Measurements from ENCODE around the gene ZNF267. TPM values are rescaled to one million over a fixed set of nuclear protein-coding genes. Genes with fewer than 3 reads are reported as not detected.

ZNF267 gene
- total RNA-seq, 1 experiment from 2014 or later, result 24.2 TPM

DNA sequence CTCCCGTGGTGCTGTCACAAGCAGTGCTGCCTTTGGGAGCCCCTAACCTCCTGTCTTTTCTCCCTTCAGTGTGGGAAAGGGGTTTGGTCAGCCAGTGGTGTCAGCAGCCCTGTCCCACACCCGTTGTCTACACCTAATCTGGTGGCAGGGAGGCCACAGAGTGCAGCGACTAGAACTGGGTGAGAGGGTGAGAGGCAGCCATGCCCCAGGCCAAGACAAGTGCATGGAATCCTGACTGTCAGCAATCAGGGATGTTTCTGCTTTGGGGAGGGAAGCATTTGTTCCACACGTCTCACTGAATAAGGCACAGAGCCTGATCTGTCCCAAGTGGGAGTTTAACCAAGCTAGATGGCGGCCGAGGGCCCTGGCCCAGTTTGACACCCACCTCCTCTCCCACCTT lies 1.4 kb upstream of the ZNF267 start:
- ChIA-PET POLR2A (no interaction called here), CTCF (no interaction called here)
- TF ChIP-seq TCF7L2 (IDR thresholded peaks at IDR 0.05; ENCODE audit: low read depth, low read length), result no peak
- no peak for TF ChIP-seq POLR2AphosphoS5 (IDR thresholded peaks at IDR 0.05; ENCODE audit: low read depth, low read length)
- no peak for TF ChIP-seq CTCF (IDR thresholded peaks at IDR 0.05)
- TF ChIP-seq, protein P1, sequence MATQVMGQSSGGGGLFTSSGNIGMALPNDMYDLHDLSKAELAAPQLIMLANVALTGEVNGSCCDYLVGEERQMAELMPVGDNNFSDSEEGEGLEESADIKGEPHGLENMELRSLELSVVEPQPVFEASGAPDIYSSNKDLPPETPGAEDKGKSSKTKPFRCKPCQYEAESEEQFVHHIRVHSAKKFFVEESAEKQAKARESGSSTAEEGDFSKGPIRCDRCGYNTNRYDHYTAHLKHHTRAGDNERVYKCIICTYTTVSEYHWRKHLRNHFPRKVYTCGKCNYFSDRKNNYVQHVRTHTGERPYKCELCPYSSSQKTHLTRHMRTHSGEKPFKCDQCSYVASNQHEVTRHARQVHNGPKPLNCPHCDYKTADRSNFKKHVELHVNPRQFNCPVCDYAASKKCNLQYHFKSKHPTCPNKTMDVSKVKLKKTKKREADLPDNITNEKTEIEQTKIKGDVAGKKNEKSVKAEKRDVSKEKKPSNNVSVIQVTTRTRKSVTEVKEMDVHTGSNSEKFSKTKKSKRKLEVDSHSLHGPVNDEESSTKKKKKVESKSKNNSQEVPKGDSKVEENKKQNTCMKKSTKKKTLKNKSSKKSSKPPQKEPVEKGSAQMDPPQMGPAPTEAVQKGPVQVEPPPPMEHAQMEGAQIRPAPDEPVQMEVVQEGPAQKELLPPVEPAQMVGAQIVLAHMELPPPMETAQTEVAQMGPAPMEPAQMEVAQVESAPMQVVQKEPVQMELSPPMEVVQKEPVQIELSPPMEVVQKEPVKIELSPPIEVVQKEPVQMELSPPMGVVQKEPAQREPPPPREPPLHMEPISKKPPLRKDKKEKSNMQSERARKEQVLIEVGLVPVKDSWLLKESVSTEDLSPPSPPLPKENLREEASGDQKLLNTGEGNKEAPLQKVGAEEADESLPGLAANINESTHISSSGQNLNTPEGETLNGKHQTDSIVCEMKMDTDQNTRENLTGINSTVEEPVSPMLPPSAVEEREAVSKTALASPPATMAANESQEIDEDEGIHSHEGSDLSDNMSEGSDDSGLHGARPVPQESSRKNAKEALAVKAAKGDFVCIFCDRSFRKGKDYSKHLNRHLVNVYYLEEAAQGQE (IDR thresholded peaks at IDR 0.05; ENCODE audit: insufficient read depth in 1 of 2, low read depth in 2 of 2, low read length in 1 of 2), result no peak
- TF ChIP-seq SIN3A (IDR thresholded peaks at IDR 0.05; ENCODE audit: borderline replicate concordance, insufficient read depth, low read depth, low read length), result no peak
- peaks cover 5% of the 10 kb centered on the region; the same call in 1 of the 2 replicates for H3K9me3 ChIP-seq (ENCODE audit: control insufficient read depth, insufficient read depth, low read depth, low read length)
- H3K27me3 ChIP-seq (ENCODE audit: control insufficient read depth, insufficient read depth, low read length), result no peaks in the 10 kb centered on the region
- ATAC-seq (no peak), DNase-seq (ENCODE audit: low read depth, low spot score) (no peak)
- in situ Hi-C loops (cut with HindIII; ENCODE audit: low pct_unique_long_range_greater_than_20kb, low sequenced_read_pairs), result no loop called here
- intact Hi-C loops (cut with micrococcal nuclease; ENCODE audit: unreplicated experiment), result no loop called here
- no TSS peak for BruUV-seq (replicated peaks)
- H3K36me3 ChIP-seq (ENCODE audit: control insufficient read depth, insufficient read depth, low read length), result peaks cover 3% of the 10 kb centered on the region; the same call in 1 of the 2 replicates
- H3K4me3 ChIP-seq (ENCODE audit: low read depth in 2 of 2, low read length in 2 of 2), result no peak overlapping the region
- peaks cover 19% of the 10 kb centered on the region for H3K4me1 ChIP-seq (ENCODE audit: control insufficient read depth, insufficient read depth, low read length)
- H3K27ac ChIP-seq (ENCODE audit: low read length), result no peak overlapping the region

DNA sequence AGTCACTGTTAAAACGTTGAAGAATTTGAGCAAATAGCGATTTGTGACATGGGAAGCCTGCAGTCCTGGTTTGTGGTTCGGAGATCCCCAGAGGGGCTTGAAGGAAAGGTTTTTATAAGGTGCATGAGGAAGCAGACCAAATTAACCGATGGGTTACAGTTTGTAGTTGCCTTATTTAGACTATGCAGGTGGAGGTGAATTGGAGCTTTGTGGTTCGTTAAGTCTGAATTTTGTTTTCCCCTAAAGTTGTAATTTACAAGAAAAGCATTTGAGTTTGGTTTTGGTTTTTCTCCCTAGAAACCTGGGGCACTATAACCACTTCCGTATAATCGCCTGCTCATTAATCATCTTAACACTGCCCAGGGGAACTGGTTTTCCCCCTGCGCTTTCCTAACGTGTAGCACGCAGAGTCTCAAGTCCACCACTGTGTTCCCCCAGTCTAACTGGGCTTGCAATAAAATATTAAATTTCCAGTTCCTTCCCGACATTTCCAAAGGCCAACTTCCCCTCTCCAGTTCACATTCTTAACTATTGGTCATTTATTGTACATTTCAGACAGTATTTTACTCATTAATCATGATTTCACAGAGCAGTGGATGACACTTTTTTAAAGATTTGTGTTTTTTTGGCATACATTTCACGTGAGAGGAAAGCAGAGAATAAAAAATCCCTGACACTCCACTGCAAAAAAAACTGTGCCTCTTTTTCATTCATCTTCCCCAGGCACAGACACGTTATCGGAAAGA lies 932 bp downstream of the ZNF267 start:
- in situ Hi-C loops (cut with HindIII; ENCODE audit: low pct_unique_long_range_greater_than_20kb, low sequenced_read_pairs), result no loop called here
- BruUV-seq (replicated peaks), result TSS peak; percentile 73
- peaks cover 27% of the 10 kb centered on the region; the same call in 1 of the 2 replicates for H3K9me3 ChIP-seq (ENCODE audit: control insufficient read depth, insufficient read depth, low read depth, low read length)

More for the DNA sequence above, 932 bp downstream of the ZNF267 start:
- POLR2A ChIA-PET, result no interaction called here
- CTCF ChIA-PET, result no interaction called here
- ATAC-seq (no peak), DNase-seq (ENCODE audit: low read depth, low spot score) (no peak)
- H3K4me1 ChIP-seq (ENCODE audit: control insufficient read depth, insufficient read depth, low read length), result peaks cover 23% of the 10 kb centered on the region
- H3K27ac ChIP-seq (ENCODE audit: low read length), result peak overlapping the region; percentile 97
- intact Hi-C loops (cut with micrococcal nuclease; ENCODE audit: unreplicated experiment), result no loop called here
- peaks cover 3% of the 10 kb centered on the region; the same call in 1 of the 2 replicates for H3K36me3 ChIP-seq (ENCODE audit: control insufficient read depth, insufficient read depth, low read length)
- no peaks in the 10 kb centered on the region for H3K27me3 ChIP-seq (ENCODE audit: control insufficient read depth, insufficient read depth, low read length)
- H3K4me3 ChIP-seq (ENCODE audit: low read depth in 2 of 2, low read length in 2 of 2), result peak overlapping the region; percentile 77 to 99
- TF ChIP-seq, protein P1 (IDR thresholded peaks at IDR 0.05; ENCODE audit: insufficient read depth in 1 of 2, low read depth in 2 of 2, low read length in 1 of 2), result no peak
- TF ChIP-seq SIN3A (IDR thresholded peaks at IDR 0.05; ENCODE audit: borderline replicate concordance, insufficient read depth, low read depth, low read length), result 0 out of 2 replicates have a peak, but pooled peaks have one; percentile 10
